Common myeloid progenitor, CD34-positive (primary cell): ENCODE measurements around the gene TNS1.

Experiments
- CTCF ChIA-PET: fragments of 350-600 bp; sonication (Branson Sonifier 250); formaldehyde crosslinking; loops from one replicate; lab custom pipeline; 2021; ENCODE audit warnings: antibody characterized with exemption; lab: Charles Lee
- POLR2A ChIA-PET: fragments of 350-600 bp; sonication (Branson Sonifier 250); formaldehyde crosslinking; loops from one replicate; lab custom pipeline; 2021; ENCODE audit warnings: antibody characterized with exemption; lab: Charles Lee
- DNase-seq, 3 donors: peaks; one replicate each; pipeline versions ENCODE4 v3.0.0 to v3.0.0-alpha.2; 2013
- H3K27ac ChIP-seq, 2 experiments: 1 replicate in 1 of 2; 2 replicates in 1 of 2; pipeline ENCODE4 v1.7.0; 2013; ENCODE audit warnings: inconsistent platforms in 2 of 2, low read length in 2 of 2, mild to moderate bottlenecking in 2 of 2, low read depth in 1 of 2, moderate library complexity in 1 of 2; ENCODE audit not compliant: severe bottlenecking in 2 of 2, insufficient read depth in 1 of 2, poor library complexity in 1 of 2
- H3K27me3 ChIP-seq, 5 experiments: replicated peaks in 2 of 5; 1 replicate in 3 of 5; 2 replicates in 2 of 5; pipeline versions ENCODE4 v1.6.1 to v1.7.0; 2013; ENCODE audit warnings: low read length in 4 of 5, mild to moderate bottlenecking in 2 of 5, moderate library complexity in 2 of 5, inconsistent platforms in 1 of 5; ENCODE audit not compliant: insufficient read depth in 5 of 5, control insufficient read depth in 4 of 5
- H3K36me3 ChIP-seq, 4 experiments: 1 replicate in 2 of 4; 2 replicates in 2 of 4; pipeline versions ENCODE4 v1.6.1 to v1.7.0; 2013; ENCODE audit warnings: low read length in 3 of 4, control low read depth in 1 of 4, mild to moderate bottlenecking in 1 of 4; ENCODE audit not compliant: control insufficient read depth in 4 of 4, insufficient read depth in 4 of 4
- H3K4me1 ChIP-seq, 4 experiments: 1 replicate in 3 of 4; 2 replicates in 1 of 4; pipeline versions ENCODE4 v1.6.1 to v1.7.1; 2013; ENCODE audit warnings: low read length in 3 of 4, mild to moderate bottlenecking in 3 of 4, control low read depth in 1 of 4, inconsistent platforms in 1 of 4, moderate library complexity in 1 of 4; ENCODE audit not compliant: control insufficient read depth in 4 of 4, insufficient read depth in 4 of 4; ENCODE audit errors: control extremely low read depth in 1 of 4
- H3K4me3 ChIP-seq, 7 experiments: 1 replicate in 4 of 7; 2 replicates in 3 of 7; pipeline versions ENCODE4 v1.5.1 to v1.7.0; 2013; ENCODE audit warnings: mild to moderate bottlenecking in 7 of 7, low read length in 6 of 7, moderate library complexity in 6 of 7, inconsistent platforms in 2 of 7, low read depth in 2 of 7, control low read depth in 1 of 7; ENCODE audit not compliant: insufficient read depth in 4 of 7, control insufficient read depth in 1 of 7; ENCODE audit errors: extremely low read depth in 1 of 7
- H3K9me3 ChIP-seq, 5 experiments: 1 replicate in 4 of 5; 2 replicates in 1 of 5; pipeline versions ENCODE4 v1.6.1 to v1.7.1; 2013; ENCODE audit warnings: low read length in 4 of 5, mild to moderate bottlenecking in 2 of 5, inconsistent platforms in 1 of 5, low read depth in 1 of 5, moderate library complexity in 1 of 5; ENCODE audit not compliant: control insufficient read depth in 4 of 5, insufficient read depth in 2 of 5; ENCODE audit errors: control extremely low read depth in 1 of 5
- WGBS: methylation state at CpG from one replicate; pipeline ENCODE4 v1.1.5; 2013; ENCODE audit not compliant: insufficient coverage; 5-methylcytosine and 5-hydroxymethylcytosine counted together

Gene TNS1

DNA sequence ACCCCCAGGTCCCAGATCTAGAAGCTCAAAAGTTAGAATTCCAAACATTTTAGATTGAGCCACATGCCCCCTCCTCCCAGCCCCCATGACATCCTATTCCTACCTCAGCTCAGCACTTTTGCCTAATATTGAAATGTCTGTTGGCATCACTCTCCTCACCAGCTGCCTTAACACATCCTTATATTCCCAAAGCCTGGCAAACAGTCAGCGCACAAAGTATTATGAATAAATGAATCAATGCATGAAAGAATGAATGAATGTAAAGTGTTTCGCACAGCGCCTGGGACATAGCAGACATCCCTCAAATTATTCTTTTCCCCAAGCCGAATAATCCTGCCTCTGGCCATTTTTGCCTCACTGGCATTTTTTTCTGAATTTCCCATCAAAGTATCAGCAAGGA lies 175.8 kb downstream of the TNS1 start:
- H3K36me3 ChIP-seq = peaks cover 0 to 24% (median 5%) of the 10 kb centered on the region in 4 experiments
- ChIA-PET POLR2A (interaction anchor here (0.7 kb wide), 1 partner anchor 64 kb away, joined by 3 read pairs; no protein-coding TSS in a partner anchor), CTCF (no interaction called here)
- H3K4me3 ChIP-seq = no peak overlapping the region
- H3K27me3 ChIP-seq = no peaks in the 10 kb centered on the region
- WGBS = 87% methylated on average over 3 of the region's 4 CpGs
- DNase-seq = no peak
- no peak overlapping the region for H3K27ac ChIP-seq
- H3K4me1 ChIP-seq = peaks cover 0 to 12% (median 5%) of the 10 kb centered on the region in 4 experiments
- H3K9me3 ChIP-seq = no peaks in the 10 kb centered on the region

DNA sequence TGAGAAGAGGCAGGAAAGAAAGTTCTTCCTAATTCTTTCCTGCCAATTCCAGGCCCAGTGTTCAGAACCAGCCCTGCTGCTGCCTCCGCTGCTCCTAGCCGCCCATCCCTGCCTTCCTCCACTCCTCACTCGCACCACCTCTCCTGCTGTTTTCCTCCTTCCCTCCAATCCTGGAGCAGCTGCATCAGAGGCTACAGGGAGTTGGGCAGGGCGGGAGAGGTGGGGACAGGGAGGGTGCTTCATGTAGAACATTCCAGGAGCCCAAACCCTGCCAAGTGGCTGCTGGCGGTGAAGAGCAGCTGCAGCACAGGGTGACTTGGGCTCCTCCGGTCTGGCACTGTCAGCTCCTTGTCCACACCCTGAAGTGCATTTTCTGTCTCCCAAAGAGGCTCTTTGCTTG lies 176.3 kb downstream of the TNS1 start:
- Histone ChIP-seq H3K27ac (no peak overlapping the region), H3K36me3 (peaks cover 0 to 24% (median 5%) of the 10 kb centered on the region in 4 experiments), H3K27me3 (no peaks in the 10 kb centered on the region), H3K4me1 (peaks cover 0 to 8% (median 4%) of the 10 kb centered on the region in 4 experiments), H3K9me3 (no peaks in the 10 kb centered on the region), H3K4me3 (no peak overlapping the region)
- DNase-seq = no peak
- POLR2A ChIA-PET = no interaction called here
- WGBS = 96% methylated on average over 4 of the region's 6 CpGs
- CTCF ChIA-PET = no interaction called here

DNA sequence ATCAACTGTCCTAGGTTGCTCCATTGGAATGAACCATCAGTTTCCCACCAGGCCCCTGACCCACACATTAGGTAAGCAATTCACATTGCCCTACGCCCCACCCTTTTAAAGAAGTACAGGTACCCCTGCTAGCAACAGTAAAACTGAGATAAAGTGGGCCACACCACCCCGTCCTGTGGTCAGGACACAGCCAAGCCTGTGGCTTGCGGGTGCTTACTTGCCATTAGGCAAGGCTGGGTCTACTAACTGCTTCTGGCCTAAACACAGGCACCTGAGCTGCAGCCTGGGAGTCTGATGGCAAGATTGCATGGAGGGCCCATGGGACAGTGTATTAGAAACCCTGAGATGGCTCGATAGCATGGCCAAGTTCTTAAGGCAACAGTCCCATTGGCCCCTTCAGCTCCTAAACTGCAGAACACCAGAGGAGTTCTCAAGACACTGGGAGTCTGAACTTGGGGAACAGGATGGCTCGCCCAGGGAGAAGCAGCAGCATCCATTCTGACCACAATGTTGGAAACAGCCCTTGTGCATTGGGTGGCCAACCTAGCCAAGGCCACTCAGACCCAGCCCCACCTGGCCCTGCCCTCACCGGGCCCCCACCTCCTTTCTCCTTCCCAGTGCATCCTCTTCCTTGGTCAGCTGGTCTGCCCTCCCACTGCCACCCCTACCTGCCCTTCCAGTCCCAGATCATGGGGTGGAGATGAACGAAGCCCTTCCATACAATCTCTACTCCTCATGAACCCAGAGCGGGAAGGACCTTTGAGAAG lies 177.1 kb downstream of the TNS1 start:
- no peak overlapping the region for H3K4me3 ChIP-seq
- ChIA-PET POLR2A (no interaction called here), CTCF (interaction anchor here (1.0 to 2.0 kb wide), 3 partner anchors 14 to 164 kb away, joined by 3 to 6 read pairs (median 3); no protein-coding TSS in a partner anchor)
- H3K27ac ChIP-seq = no peak overlapping the region
- WGBS = 99% methylated on average over 7 of the region's 8 CpGs
- H3K9me3 ChIP-seq = no peaks in the 10 kb centered on the region
- H3K4me1 ChIP-seq = peaks cover 0 to 2% (median 0%) of the 10 kb centered on the region in 4 experiments
- peaks cover 0 to 28% (median 5%) of the 10 kb centered on the region in 4 experiments for H3K36me3 ChIP-seq
- no peaks in the 10 kb centered on the region for H3K27me3 ChIP-seq
- no peak for DNase-seq

DNA sequence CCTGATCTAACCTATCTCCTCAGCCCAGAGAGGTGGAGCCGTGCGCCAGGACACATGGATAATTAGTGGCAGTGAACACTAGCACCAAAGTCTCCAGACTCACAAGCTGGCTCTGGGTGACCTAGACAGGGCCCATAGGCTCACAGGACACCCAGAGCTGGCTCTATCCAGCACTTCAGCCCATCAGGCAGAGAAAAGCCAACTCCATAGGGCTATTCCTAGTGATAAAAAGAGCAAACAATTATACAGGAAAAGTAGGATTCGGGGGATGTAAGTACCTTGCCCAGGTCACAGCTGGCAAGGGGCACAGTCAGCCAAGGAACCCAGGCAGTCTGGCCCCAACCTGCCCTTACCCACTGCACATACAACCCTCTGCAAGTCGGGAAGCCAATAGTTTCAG lies 178.6 kb downstream of the TNS1 start:
- H3K36me3 ChIP-seq = peaks cover 0 to 21% (median 3%) of the 10 kb centered on the region in 4 experiments
- POLR2A ChIA-PET = no interaction called here
- no peak for DNase-seq
- H3K27me3 ChIP-seq = no peaks in the 10 kb centered on the region
- H3K4me3 ChIP-seq = no peak overlapping the region
- whole genome bisulfite sequencing = 100% methylated on average over 3 of the region's 4 CpGs
- no peak overlapping the region for H3K27ac ChIP-seq
- H3K4me1 ChIP-seq = no peaks in the 10 kb centered on the region
- CTCF ChIA-PET = interaction anchor here (2.0 kb wide), 1 partner anchor 12 kb away, joined by 6 read pairs; no protein-coding TSS in a partner anchor
- no peaks in the 10 kb centered on the region for H3K9me3 ChIP-seq

DNA sequence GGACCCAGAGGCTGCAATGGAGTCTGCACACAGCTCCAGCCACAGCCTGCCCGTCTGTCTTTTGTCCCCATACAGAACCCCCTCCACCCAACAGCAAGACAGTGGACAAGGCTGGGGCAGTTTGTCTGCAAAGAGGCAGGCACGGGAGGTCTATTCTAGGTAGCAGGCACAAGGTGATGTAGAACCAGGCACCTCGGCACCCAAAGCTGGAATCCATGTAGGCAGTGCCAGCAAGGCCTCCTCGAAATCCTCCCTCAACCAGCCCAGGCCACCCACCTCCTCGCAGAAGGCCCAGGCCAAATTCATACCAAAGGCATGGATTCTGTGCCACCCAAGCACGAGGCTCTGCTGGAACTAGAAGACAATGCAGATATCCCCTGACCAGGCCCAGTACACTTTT lies 179.2 kb downstream of the TNS1 start:
- DNase-seq = no peak
- Histone ChIP-seq H3K4me3 (no peak overlapping the region), H3K27me3 (no peaks in the 10 kb centered on the region), H3K9me3 (no peaks in the 10 kb centered on the region), H3K4me1 (no peaks in the 10 kb centered on the region), H3K27ac (no peak overlapping the region), H3K36me3 (peaks cover 0 to 25% (median 3%) of the 10 kb centered on the region in 4 experiments)
- ChIA-PET CTCF (interaction anchor here (1.6 kb wide), 1 partner anchor 8 kb away, joined by 3 read pairs; no protein-coding TSS in a partner anchor), POLR2A (no interaction called here)
- WGBS = 98% methylated on average over 6 of the region's 6 CpGs

DNA sequence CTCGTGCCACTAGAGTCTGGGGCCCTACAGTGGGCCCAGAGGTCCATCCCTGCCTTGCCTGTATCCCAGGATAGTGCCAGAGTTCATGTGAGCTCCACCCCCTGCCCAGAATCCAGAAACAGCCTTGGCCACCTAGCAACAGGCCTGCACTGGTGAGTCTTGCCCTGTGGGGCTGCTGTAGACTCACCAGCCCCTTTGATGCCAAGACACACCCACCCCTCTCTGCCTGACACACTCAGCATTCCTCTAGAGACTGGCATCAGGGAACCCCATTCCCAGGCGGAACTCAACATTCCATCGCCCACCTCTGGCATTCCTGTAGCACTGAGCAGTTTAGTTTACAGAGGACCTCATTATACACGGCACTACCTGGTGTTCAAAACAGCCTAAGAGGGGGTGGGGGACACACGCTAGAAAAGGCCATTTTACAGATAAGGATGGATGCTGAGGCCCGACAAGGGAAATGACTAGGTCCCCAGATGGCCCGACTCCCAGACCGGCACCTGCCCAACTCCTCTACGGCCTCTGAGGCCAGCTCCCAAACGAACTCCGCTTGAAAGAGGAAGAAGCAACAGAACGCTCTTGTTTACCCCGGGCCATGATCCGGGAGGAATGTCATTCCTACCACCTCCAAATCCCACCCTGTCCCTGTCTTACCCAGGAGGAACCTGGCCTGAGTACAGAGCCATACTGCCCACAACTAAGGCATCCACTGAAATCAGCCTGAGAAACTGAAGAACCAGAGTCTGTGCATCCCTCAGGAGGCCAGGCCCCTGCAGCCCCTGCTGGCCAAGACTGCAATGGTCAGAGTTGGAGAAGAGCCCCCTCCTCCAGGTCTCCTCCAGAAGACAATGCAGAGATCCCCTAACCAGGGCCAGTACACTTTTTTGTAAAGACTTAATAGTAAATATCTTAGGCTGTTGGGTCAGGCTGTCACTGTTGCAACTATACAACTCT lies 180.2 kb downstream of the TNS1 start:
- H3K36me3 ChIP-seq = peaks cover 0 to 29% (median 3%) of the 10 kb centered on the region in 4 experiments

More for the DNA sequence above, 180.2 kb downstream of the TNS1 start:
- ChIA-PET CTCF (interaction anchor here (1.6 kb wide), 1 partner anchor 9 kb away, joined by 3 read pairs; no protein-coding TSS in a partner anchor), POLR2A (no interaction called here)
- H3K9me3 ChIP-seq = no peaks in the 10 kb centered on the region
- no peak overlapping the region for H3K27ac ChIP-seq
- H3K4me3 ChIP-seq = no peak overlapping the region
- H3K4me1 ChIP-seq = no peaks in the 10 kb centered on the region
- WGBS = 96% methylated on average over 13 of the region's 14 CpGs
- no peaks in the 10 kb centered on the region for H3K27me3 ChIP-seq
- no peak for DNase-seq
